ENCODE results near the gene ARL6IP1. TPM values are rescaled to one million over a fixed set of nuclear protein-coding genes. Genes with fewer than 3 reads are reported as not detected.
A peak's percentile ranks its signal among the peaks of the same experiment; 100 is the strongest.
"Not testable (repeated sequence)": the region's sequence is repeated elsewhere in the genome, so short reads cannot be mapped to it uniquely, and the experiment has no call there.

The ARL6IP1 gene
- total RNA-seq, 2 experiments from 2014 or later: 97.0 to 97.3 TPM

- CTCF ChIA-PET; H3K27me3 Mint-ChIP-seq; H3K9me3 Mint-ChIP-seq; POLR2A ChIA-PET; DNase-seq; H3K4me3 Mint-ChIP-seq; intact Hi-C loops (cut with micrococcal nuclease); H3K27ac Mint-ChIP-seq; H3K4me1 Mint-ChIP-seq (ENCODE audit: low read depth); H3K36me3 Mint-ChIP-seq (ENCODE audit: low read depth); ATAC-seq: not testable (repeated sequence)
Observed at GRCh38 chr16:18777664-18778063, 23.7 kb downstream of the ARL6IP1 start.

- H3K9me3 Mint-ChIP-seq; H3K27ac Mint-ChIP-seq; intact Hi-C loops (cut with micrococcal nuclease); CTCF ChIA-PET; H3K27me3 Mint-ChIP-seq; H3K4me3 Mint-ChIP-seq; POLR2A ChIA-PET; H3K4me1 Mint-ChIP-seq (ENCODE audit: low read depth); DNase-seq; H3K36me3 Mint-ChIP-seq (ENCODE audit: low read depth): not testable (repeated sequence)
- peak; percentile 10 for ATAC-seq
Observed at GRCh38 chr16:18776334-18776733, 25.0 kb downstream of the ARL6IP1 start.

GRCh38 chr16:18774651-18775050 is 26.7 kb downstream of the ARL6IP1 start:
- H3K4me3 Mint-ChIP-seq; H3K27me3 Mint-ChIP-seq; H3K4me1 Mint-ChIP-seq (ENCODE audit: low read depth); ATAC-seq; CTCF ChIA-PET; H3K9me3 Mint-ChIP-seq; H3K27ac Mint-ChIP-seq; intact Hi-C loops (cut with micrococcal nuclease); DNase-seq; H3K36me3 Mint-ChIP-seq (ENCODE audit: low read depth): not testable (repeated sequence)
- POLR2A ChIA-PET: interaction anchor here (0.6 to 1.8 kb wide), 7 partner anchors 7 to 398 kb away, joined by 3 to 9 read pairs (median 5); no protein-coding TSS in a partner anchor

- H3K4me3 Mint-ChIP-seq; H3K9me3 Mint-ChIP-seq; intact Hi-C loops (cut with micrococcal nuclease); H3K36me3 Mint-ChIP-seq (ENCODE audit: low read depth); H3K27ac Mint-ChIP-seq; ATAC-seq; DNase-seq; H3K27me3 Mint-ChIP-seq; CTCF ChIA-PET: not testable (repeated sequence)
- H3K4me1 Mint-ChIP-seq (ENCODE audit: low read depth): peaks cover 13% of the 10 kb centered on the region
- POLR2A ChIA-PET: interaction anchor here (0.9 to 1.4 kb wide), 3 partner anchors 12 to 16 kb away, joined by 3 to 6 read pairs (median 5); no protein-coding TSS in a partner anchor
Observed at GRCh38 chr16:18772171-18772570, 29.2 kb downstream of the ARL6IP1 start.

GRCh38 chr16:18770336-18770962 is 30.9 kb downstream of the ARL6IP1 start:
- H3K27ac Mint-ChIP-seq: not testable (repeated sequence)

GRCh38 chr16:18767217-18767616 is 34.1 kb downstream of the ARL6IP1 start:
- H3K4me3 Mint-ChIP-seq; CTCF ChIA-PET; H3K36me3 Mint-ChIP-seq (ENCODE audit: low read depth); H3K27ac Mint-ChIP-seq; H3K27me3 Mint-ChIP-seq; intact Hi-C loops (cut with micrococcal nuclease); H3K9me3 Mint-ChIP-seq: not testable (repeated sequence)
- POLR2A ChIA-PET: interaction anchor here (0.7 to 1.2 kb wide), 2 partner anchors 8 to 21 kb away, joined by 4 read pairs; no protein-coding TSS in a partner anchor
- ATAC-seq (peak; percentile 75), DNase-seq (peak; percentile 51)
- peaks cover 13% of the 10 kb centered on the region for H3K4me1 Mint-ChIP-seq (ENCODE audit: low read depth)

More at GRCh38 chr16:18770336-18770962, 30.9 kb downstream of the ARL6IP1 start:
- H3K9me3 Mint-ChIP-seq; CTCF ChIA-PET; H3K27me3 Mint-ChIP-seq; POLR2A ChIA-PET; intact Hi-C loops (cut with micrococcal nuclease); H3K36me3 Mint-ChIP-seq (ENCODE audit: low read depth); DNase-seq; H3K4me3 Mint-ChIP-seq: not testable (repeated sequence)
- ATAC-seq: peak; percentile 35
- H3K4me1 Mint-ChIP-seq (ENCODE audit: low read depth): peaks cover 13% of the 10 kb centered on the region

GRCh38 chr16:18762713-18763112 is 38.6 kb downstream of the ARL6IP1 start:
- POLR2A ChIA-PET; H3K36me3 Mint-ChIP-seq (ENCODE audit: low read depth); H3K9me3 Mint-ChIP-seq; H3K4me3 Mint-ChIP-seq; H3K27ac Mint-ChIP-seq; CTCF ChIA-PET; intact Hi-C loops (cut with micrococcal nuclease); DNase-seq; H3K27me3 Mint-ChIP-seq: not testable (repeated sequence)
- peak; percentile 17 for ATAC-seq
- H3K4me1 Mint-ChIP-seq (ENCODE audit: low read depth): peaks cover 10% of the 10 kb centered on the region

- H3K36me3 Mint-ChIP-seq (ENCODE audit: low read depth); intact Hi-C loops (cut with micrococcal nuclease); CTCF ChIA-PET; H3K4me3 Mint-ChIP-seq; POLR2A ChIA-PET; H3K9me3 Mint-ChIP-seq; H3K27me3 Mint-ChIP-seq; H3K27ac Mint-ChIP-seq: not testable (repeated sequence)
- peak; percentile 64 for TF ChIP-seq CTCF (IDR thresholded peaks at IDR 0.05)
- ATAC-seq (peak; percentile 92), DNase-seq (peak; percentile 75)
- peaks cover 21% of the 10 kb centered on the region for H3K4me1 Mint-ChIP-seq (ENCODE audit: low read depth)
Observed at GRCh38 chr16:18759598-18760520, 41.5 kb downstream of the ARL6IP1 start.

- intact Hi-C loops (cut with micrococcal nuclease); H3K4me3 Mint-ChIP-seq; POLR2A ChIA-PET; H3K9me3 Mint-ChIP-seq; H3K36me3 Mint-ChIP-seq (ENCODE audit: low read depth); H3K27me3 Mint-ChIP-seq; CTCF ChIA-PET: not testable (repeated sequence)
- ATAC-seq: peak; percentile 47
- H3K4me1 Mint-ChIP-seq (ENCODE audit: low read depth): peaks cover 21% of the 10 kb centered on the region
- peak; percentile 43 for DNase-seq
- peak overlapping the region; percentile 67 for H3K27ac Mint-ChIP-seq
Observed at GRCh38 chr16:18757960-18758660, 43.2 kb downstream of the ARL6IP1 start.

- POLR2A ChIA-PET; ATAC-seq; DNase-seq; CTCF ChIA-PET; intact Hi-C loops (cut with micrococcal nuclease); H3K4me3 Mint-ChIP-seq; H3K27me3 Mint-ChIP-seq; H3K9me3 Mint-ChIP-seq; H3K36me3 Mint-ChIP-seq (ENCODE audit: low read depth): not testable (repeated sequence)
- Mint-ChIP-seq H3K4me1 (ENCODE audit: low read depth) (peaks cover 21% of the 10 kb centered on the region), H3K27ac (peak overlapping the region; percentile 30)
Observed at GRCh38 chr16:18756639-18757038, 44.7 kb downstream of the ARL6IP1 start.

Measured in activated CD8-positive, alpha-beta T cell treated with anti-CD3 and anti-CD28 coated beads for 36 hours (primary cell).